NCI-H1092 (cell line): Measurements from ENCODE around the gene C14orf132.
"Not testable (repeated sequence)": the region's sequence is repeated elsewhere in the genome, so short reads cannot be mapped to it uniquely, and the experiment has no call there.

ENCODE experiments used
- DNase-seq: peaks from one replicate; lab custom pipeline; 2025; lab: John Stamatoyannopoulos, UW

C14orf132 gene

GRCh38 chr14:96059519-96060135, 20.5 kb downstream of the C14orf132 start:
- DNase-seq: no peak

- DNase-seq: no peak
Measured at GRCh38 chr14:96060186-96060933, 21.2 kb downstream of the C14orf132 start.

- no peak for DNase-seq
Measured at GRCh38 chr14:96062010-96062409, 22.8 kb downstream of the C14orf132 start.

DNA sequence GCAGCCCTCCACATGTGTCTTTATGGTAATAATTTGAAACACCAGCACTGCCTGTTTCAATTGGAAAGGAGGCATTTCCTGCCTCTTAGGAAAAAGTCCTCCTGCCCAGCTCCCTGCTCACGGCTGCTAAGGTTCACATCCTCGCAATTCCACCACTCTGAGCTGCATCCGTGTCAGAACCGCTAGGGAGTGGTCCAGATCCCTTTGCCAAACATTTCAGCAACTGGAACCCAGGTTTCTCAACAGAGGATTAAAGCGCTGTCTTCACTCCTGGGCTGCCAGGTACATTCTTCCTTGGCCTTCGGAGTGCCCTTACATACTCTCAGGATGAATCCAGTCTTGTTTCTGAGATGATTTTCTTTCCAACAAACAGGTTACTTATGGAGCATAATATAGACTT, 23.3 kb downstream of the C14orf132 start:
- no peak for DNase-seq

GRCh38 chr14:96064866-96065265, 25.7 kb downstream of the C14orf132 start:
- DNase-seq: no peak

DNA sequence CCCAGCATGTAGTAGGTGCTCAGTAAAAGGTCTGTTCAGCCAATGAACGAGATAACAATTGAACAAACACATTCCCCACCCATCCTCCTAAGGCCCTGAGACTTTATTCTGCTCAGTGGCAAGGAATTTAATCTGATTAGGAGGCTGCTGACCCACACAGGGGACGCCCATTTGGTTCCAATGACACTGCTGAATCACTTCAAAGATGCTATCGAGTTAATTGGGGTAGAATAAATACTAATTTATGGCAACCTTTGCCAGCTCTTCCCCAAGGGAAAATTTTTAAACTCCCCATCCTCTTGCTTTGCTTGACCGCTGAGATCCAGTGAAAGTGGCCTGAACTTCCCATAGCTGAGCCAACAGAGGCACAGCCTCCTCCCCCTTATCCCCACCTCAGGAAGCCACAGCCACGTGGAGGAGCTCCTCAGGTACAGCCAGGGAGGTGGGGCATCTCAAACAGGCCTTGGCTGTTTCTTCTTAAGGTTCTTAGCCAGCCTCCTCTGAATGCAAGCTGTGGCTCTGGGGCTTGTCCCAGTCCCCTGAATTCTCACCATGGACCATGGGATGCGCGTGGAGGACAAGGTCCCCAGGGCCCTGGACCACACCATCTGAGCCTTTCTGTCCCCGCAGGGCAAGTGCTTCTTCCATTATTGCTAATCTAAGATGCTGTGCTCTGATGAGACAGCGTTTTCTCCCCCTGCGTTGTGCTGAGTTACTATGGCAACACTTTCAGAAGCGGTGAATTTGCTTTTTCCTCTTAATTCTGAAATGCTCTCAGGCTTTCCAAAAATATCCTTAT, 26.7 kb downstream of the C14orf132 start:
- DNase-seq: no peak

- DNase-seq: no peak
Measured at GRCh38 chr14:96066976-96067375, 27.8 kb downstream of the C14orf132 start.

- DNase-seq: no peak
Measured at GRCh38 chr14:96067985-96068930, 29.1 kb downstream of the C14orf132 start.

GRCh38 chr14:96069421-96069820, 30.3 kb downstream of the C14orf132 start:
- DNase-seq: no peak

DNA sequence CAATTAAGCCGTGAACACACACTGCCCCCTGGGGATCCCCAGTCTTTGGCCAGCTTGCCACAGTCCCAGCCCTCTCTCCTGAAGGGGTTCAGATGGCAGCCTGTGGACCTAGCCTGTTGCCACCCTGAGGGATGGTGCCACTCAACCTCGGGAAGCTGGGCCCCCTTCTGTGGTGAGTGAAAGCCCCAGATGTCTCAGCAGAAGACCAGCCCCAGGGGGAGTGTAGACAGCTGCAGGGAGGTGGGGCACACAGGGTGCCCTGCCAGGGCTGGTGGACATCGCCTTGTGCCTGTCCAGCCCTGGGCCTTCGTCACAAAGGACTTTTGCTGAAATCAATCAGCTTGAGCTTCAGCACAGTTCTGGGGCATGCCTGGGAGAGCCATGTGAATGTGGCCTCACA, 32.4 kb downstream of the C14orf132 start:
- no peak for DNase-seq

DNA sequence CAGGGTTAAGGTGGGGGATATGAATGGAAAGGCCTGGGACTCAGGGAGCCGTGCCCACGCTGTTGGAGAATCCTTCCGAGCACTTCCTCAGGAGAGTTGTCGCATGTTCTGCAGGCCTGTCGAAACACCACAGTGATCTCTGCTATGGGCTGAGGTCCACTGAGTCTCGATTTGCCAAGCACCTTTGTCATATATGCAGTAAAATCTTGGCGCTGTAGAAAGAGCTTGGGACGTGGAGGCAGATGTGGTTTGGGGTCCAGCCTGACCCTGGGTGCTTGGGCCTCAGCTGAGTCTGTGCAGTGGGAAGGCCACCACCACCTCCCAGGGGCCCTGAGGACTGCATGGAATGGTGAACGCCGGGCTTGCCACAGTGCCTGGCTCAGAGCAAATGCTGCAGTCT, 32.9 kb downstream of the C14orf132 start:
- no peak for DNase-seq

- no peak for DNase-seq
Measured at GRCh38 chr14:96072746-96073145, 33.6 kb downstream of the C14orf132 start.

DNA sequence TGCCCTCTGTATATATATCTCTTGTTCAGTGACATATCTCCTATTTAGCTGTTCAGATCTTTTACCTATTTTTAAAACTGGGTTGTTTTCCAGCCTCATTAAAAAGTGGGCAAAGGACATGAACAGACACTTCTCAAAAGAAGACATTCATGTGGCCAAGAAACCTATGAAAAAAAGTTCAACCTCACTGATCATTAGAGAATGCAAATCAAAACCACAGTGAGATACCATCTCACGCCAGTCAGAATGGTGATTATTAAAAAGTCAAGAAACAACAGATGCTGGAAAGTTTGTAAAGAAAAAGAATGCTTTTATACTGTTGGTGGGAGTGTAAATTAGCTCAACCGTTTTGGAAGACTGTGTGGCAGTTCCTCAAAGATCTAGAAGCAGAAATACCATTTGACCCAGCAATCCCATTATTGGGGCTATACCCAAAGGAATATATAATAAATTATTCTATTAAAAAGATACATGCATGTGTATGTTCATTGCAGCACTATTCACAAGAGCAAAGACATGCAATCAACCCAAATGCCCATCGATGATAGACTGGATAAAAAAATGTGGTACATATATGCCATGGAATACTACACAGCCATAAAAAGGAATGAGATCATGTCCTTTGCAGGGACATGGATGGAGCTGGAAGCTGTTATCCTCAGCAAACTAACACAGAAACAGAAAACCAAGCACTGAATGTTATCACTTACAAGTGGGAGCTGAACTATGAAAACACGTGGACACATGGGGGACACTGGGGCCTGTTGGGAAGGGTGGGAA, 34.3 kb downstream of the C14orf132 start:
- DNase-seq: not testable (repeated sequence)

GRCh38 chr14:96077983-96078624, 38.9 kb downstream of the C14orf132 start:
- no peak for DNase-seq

GRCh38 chr14:96078625-96079016, 39.5 kb downstream of the C14orf132 start:
- no peak for DNase-seq

DNA sequence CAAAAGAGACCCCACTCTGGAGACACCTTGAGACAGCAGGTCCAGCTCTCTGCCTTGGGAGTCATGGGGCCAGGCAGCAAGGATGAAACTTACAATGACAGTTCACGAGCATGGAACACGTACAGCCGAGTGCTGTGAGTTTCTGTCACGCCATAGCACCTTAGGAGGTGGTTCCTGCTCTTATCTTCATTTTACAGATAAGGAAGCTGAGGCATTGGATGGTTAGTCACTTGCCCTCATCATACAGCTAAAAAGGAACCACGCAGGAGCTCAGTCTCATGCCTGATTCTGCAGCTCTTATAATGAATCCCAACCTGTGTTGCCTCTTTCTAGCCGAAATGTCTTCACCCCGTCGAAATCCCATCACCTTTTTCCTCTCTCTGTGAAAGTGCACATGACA, 39.9 kb downstream of the C14orf132 start:
- DNase-seq: no peak

GRCh38 chr14:96080571-96080970, 41.4 kb downstream of the C14orf132 start:
- DNase-seq: no peak

GRCh38 chr14:96081224-96081623, 42.1 kb downstream of the C14orf132 start:
- DNase-seq: no peak

GRCh38 chr14:96081767-96082400, 42.7 kb downstream of the C14orf132 start:
- no peak for DNase-seq
